PC-9 (cell line): ENCODE measurements around the gene DNMT3L.
"Not testable (repeated sequence)": the region's sequence is repeated elsewhere in the genome, so short reads cannot be mapped to it uniquely, and the experiment has no call there.

Source experiments
- EZH2 ChIP-seq: fragments of 200-600 bp; sonication (generic); IDR thresholded peaks from 2 replicates; pipeline ENCODE4 v1.8.0; 2017; ENCODE audit warnings: antibody characterized with exemption, low read depth
- TF ChIP-seq, protein P1 (sequence below): fragments of 200-600 bp; sonication (generic); conservative IDR thresholded peaks from 2 replicates; pipeline ENCODE4 v1.6.1; 2017; ENCODE audit warnings: mixed run types, antibody characterized with exemption, mild to moderate bottlenecking, moderate library complexity

DNA sequence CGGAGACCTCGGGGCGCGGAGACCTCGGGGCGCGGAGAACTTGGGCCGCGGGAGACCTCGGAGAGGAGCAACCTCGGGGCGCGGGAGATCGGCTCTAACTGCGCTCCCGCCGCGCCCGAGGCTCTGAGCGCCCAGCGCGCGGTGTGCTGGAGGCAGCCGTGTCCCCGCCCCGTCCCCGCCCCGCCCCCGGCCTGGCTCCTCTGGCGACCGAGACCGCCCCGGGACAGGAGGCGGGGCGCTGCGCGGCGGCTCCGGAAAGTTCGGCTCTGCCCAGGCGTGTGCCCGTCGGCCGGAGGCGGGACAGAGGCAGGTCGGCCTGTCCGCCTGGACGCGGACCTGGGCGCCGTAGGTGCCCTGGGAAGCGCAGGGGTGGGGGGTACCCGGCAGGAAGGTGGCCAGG lies 20.9 kb downstream of the DNMT3L start, which contains the start of gene ICOSLG:
- TF ChIP-seq, protein P1, sequence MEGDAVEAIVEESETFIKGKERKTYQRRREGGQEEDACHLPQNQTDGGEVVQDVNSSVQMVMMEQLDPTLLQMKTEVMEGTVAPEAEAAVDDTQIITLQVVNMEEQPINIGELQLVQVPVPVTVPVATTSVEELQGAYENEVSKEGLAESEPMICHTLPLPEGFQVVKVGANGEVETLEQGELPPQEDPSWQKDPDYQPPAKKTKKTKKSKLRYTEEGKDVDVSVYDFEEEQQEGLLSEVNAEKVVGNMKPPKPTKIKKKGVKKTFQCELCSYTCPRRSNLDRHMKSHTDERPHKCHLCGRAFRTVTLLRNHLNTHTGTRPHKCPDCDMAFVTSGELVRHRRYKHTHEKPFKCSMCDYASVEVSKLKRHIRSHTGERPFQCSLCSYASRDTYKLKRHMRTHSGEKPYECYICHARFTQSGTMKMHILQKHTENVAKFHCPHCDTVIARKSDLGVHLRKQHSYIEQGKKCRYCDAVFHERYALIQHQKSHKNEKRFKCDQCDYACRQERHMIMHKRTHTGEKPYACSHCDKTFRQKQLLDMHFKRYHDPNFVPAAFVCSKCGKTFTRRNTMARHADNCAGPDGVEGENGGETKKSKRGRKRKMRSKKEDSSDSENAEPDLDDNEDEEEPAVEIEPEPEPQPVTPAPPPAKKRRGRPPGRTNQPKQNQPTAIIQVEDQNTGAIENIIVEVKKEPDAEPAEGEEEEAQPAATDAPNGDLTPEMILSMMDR = not testable (repeated sequence)
- TF ChIP-seq EZH2 = not testable (repeated sequence)
